GM18508 (cell line): ENCODE results near the gene AGFG2.

ENCODE experiments used
- ATAC-seq: cut with Tn5 transposase; IDR thresholded peaks from one replicate; pipeline ENCODE4 v1.9.1; 2021; ENCODE audit warnings: moderate number of reproducible peaks; ENCODE audit not compliant: insufficient read depth, unreplicated experiment

The AGFG2 gene

DNA sequence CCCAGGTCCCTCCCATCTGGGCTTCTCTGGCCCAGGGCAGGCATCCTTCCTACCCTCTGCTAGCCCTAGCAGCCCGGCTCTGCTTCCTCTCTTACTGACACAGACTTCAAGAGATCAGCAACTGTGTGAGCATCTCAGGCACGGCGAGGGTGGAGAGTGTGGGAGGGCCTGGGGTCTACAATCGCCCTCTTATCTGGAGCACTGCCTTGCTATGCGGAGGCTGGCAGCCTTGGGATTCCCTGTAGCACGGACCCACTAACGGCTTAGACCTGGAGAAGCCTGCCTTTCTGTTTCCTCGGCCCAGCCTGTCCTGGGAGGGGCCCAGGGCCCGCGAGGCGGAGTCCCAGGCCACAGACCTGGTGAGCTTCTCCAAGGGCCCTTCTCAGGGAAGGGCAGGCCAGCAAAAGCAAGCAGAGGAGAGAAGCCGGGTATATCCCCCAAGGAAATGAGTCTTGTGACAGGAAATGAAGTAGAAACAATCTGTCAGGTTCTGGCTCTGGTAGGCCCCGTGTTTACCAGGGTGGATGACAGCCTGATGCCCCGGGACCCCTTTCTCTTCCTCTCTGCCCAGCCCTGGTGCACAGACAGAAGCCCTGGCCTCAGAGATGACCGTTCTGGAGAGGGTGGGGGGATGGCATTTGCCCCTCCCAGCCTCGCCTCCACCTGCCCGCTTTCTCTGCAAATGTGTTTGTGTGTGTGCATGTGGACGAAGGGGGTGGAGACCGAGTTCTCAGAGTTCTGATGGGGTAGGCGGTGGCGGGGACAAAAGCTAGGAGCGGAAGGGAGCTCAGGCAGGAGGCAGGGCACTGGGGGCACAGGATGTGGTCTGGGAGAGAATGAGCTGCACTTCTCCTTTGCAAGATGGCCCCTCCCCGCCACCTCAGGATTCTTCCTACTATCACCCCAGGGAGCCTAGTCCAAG, 44.4 kb downstream of the AGFG2 start:
- ATAC-seq: no peak

DNA sequence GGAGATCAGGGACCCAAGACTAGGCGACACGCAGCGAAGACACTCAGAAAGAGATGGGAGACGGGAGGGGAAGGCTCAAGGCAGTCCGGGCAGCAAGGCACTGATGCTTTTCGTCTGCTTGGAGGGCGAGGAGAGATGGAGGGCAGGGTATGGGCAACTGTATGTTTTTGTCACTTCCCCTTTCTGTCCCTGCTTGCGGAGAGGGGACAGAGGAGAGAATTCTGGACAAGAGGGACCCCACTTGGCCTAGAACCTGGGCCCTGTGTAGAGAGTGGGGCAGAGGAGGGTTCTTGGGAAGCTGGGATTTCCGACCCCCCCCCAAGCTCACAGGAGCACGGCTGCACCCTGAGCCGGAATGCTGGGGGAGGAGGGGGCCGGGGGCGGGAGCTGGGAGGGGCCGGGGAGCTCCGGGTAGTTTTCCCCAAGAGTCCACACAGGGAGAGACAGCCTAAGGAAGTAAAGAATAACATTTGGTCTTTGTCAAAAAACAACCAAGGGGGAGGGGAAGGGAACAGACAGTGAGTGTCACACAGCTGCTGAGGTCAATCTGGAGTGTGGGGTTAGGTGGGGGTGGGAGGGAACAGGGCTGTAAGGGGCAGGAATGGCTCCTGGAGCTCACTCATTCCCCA, 45.2 kb downstream of the AGFG2 start:
- no peak for ATAC-seq

DNA sequence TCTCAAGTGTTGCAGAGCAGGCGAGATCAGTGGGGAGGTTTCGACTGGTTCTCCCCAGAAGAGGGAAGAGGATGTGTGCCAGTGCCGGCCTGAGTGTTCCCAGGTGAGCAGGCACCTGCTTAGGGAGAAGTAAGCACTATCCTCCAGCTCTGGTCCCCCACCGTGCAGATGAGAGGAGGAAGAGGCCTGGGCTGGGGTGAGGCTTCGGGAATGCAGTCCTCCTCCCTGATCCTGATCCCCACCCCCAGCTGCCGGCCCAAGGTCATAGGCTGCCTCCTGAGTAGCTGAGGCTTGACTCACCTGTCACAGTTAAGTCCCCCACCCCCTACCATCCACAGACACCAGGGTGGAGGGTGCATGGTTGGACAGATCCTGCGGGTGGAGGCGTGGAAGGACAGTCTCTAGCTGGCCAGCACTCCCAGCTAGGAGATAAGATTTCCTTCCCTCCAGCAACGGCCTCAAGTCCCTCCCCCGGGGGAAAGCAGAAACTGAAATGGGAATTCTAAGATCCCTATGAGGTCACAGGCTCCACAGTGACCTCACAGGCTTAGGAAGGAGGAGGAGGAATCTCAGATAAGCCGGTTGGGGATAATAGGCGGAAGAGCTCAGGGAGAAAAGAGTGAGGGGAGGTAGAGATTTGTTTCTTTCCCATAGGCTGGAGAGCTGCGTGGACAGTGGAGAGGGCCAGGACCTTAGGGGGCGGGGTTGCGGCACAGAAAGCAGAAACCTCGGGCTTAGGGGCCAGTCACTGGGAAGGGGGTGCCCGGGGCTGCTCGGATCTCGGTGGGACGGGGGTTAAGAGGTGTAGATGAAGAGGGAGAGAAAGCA, 45.9 kb downstream of the AGFG2 start:
- ATAC-seq: no peak

DNA sequence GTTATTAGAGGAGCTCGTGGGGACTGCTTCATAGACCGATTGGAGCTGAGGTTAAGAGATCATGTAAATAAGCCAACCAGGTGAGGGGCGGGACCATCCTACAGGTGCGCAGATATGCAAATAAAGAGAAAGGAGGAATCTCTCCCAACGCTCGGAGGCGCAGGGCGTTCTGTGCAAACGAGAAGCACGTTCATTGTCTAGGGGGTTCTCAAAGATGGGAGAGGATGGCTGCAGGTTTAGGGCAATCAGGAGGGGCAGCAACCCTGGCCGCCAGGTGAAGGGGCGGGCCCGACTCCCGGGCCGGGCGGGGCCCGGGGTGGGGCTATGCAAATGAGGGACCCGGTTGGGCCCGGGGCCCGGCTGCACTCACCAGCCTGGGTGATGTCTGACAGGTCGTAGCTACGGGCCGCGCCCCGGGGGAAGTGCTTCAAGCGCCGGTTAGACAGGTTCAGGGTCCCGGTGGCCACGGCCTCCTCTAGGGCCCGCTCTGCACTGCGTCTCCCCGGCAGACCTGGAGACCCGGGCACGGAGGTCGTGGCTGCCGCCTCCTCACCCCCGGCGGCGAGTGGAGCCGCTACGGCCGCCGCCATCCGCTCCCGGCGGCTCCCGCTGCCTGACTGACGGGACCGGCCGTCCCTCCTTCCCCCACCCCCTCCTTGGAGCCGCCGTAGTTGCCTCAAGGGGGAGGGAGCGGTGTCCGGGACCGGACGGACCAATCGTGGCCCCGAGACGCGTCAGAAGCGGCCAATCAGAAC, 46.7 kb downstream of the AGFG2 start, which contains the start of gene LRCH4:
Gene LRCH4 (minus strand): TSS at position 619 of the 755 bp plus-strand sequence. CDS start 29 bp downstream, at position 590.
- no peak for ATAC-seq

DNA sequence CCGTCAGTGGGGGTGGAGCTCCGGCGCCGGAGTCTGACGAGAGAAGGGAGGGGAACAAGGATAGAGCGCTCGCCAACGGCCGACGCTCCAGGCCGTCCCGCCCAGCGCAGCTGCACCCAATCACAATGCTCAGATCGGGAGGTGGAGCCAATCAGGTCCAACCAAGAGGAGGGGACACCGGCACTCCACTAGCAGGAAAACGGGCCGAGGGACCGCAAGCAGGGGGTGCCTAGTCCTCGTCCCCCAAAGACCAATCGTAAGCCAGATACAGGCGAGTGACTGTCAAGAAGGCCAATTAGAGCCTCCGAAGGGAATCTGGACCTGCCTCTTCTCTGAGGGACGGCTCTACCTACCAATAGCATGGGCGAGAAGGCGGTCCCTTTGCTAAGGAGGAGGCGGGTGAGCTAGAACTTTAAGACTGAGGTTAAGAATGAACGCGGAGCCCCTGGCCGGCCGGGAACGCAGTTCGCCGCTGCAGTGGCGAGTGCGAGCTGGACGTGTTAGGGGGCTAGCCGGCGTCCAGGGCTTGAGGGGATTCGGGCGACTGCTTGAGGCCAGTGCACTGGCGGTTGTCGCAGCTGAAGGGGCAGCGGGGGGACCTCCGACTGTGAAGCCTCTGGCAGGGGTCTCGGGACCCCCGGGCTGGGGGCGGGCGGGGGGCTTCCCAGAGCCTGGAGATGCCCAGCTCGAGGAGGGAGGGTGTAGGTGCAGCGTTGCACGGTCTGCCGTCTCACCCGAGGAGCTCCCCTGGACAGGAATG, 47.4 kb downstream of the AGFG2 start, which contains the start of gene FBXO24:
Gene FBXO24 (plus strand): TSS at position 63 of the 760 bp plus-strand sequence. CDS start 298 bp downstream, at position 361.
- ATAC-seq: peak; percentile 79

DNA sequence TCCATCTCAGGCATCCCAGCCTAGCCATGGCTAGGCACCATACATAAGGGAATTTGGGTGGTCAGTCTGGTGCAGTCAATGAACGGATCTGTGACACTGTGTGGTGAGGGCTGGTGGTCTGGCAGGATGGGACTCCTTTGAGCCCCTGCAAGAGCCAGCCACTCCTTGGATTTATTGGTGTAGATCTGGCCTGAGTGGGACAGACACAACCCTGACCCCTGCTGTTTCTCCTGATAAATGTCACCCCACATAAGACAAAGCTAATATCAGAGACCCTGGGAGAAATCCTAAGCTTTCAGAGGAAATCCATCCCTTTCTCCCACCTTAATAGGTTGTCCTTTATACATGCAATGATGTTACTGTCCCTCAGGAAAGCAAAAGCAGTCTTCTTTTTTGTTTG, 49.4 kb downstream of the AGFG2 start:
- ATAC-seq: no peak

DNA sequence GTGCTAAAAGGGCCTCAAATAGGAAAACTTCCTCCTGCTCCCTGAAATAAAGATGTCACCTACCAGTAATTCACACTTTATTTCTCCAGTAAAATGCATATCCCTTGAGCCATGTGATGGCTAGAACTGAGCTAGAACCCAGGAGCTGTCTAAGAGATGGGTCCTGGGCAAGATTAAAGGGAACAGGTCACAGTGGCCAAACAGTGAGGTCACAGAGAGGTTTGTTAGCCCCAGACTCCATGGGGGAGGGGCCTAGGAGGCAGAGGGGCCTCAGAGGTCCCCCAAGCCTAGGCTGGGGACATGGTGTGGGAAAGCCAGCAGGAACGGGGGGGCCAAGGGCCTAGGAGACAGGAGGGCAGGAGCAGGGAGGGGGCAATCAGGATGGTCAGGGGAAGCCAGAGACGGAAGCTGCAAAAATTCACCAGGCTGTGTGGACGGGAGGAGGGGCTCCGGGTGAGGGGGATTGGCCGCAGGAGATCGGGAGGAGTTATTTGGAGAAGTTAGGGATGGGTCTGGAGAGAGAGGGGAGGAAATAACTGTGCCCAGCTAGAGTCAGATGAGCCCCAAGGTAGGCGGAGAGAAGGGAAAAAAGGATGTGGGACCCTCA, 50.4 kb downstream of the AGFG2 start:
- ATAC-seq: no peak

DNA sequence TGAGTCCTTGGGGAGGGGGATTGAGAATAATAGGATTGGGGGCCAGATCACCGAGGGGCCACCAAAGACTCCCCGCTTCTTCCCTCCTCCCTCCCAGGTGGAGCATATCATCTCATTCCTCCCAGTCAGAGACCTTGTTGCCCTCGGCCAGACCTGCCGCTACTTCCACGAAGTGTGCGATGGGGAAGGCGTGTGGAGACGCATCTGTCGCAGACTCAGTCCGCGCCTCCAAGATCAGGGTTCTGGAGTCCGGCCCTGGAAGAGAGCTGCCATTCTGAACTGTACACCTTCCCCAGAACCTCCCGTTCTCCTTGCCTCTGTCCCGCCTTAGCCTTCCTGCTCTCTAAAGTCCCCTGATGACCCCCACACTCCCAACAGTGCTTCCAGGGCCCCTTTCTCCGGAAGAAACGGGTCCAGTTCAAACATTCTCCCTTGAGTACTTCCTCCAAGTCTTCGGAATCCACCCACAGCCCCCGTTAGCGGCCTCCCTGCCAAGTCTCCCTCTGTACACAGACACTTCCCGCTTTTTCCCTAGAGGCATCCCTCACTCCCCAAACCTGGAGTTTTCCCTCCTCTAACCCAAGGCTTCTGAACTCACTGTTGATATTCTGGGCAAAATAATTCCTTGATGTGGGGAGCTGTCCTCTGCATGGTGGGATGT, 51.2 kb downstream of the AGFG2 start:
- ATAC-seq: no peak

DNA sequence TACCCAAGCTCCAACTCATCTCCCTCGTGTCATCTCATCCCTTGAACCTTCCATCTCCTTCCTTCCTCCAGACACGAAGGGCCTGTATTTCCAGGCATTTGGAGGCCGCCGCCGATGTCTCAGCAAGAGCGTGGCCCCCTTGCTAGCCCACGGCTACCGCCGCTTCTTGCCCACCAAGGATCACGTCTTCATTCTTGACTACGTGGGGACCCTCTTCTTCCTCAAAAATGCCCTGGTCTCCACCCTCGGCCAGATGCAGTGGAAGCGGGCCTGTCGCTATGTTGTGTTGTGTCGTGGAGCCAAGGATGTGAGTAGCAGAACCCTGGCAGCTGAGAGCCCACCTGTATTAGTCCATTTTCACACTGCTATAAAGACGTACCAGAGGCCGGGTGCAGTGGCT, 52.6 kb downstream of the AGFG2 start:
- no peak for ATAC-seq

DNA sequence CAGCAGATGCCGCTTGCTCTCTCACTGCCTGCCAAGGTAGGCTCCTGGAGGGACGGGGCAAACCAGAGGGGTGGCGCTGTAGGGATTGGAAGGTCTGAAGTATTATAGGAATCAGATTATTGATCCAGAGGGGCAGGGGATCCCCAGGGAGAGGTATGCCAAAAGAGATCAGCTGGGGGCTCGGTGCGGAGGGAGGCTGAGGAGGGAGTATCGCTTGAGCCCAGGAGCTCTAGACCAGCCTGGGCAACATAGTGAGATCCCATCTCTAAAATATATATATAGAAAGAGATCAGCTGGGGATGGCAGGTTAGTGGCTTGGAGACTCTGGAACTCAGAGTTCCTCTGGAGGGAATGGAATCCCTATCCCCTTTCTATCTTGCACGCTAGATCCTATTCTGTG, 56.2 kb downstream of the AGFG2 start:
- ATAC-seq: no peak

DNA sequence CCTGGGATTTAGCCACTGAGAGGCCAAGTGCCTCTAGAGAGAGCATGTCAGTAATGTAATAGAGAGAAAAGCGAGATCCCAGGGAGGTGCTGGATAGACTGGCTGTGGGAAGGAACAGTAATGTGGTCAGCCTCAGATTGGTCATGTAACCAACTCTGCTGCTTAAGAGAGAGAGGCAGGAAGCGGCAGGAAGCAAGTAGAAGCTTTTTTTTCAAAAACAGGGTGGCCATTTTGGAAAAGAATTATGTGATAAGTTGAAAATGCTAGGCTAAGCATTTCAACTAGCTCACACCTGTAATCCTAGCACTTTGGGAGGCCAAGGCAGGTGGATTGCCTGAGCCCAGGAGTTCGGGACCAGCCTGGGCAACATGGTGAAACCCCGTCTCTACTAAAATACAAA, 59.4 kb downstream of the AGFG2 start:
- ATAC-seq: no peak

DNA sequence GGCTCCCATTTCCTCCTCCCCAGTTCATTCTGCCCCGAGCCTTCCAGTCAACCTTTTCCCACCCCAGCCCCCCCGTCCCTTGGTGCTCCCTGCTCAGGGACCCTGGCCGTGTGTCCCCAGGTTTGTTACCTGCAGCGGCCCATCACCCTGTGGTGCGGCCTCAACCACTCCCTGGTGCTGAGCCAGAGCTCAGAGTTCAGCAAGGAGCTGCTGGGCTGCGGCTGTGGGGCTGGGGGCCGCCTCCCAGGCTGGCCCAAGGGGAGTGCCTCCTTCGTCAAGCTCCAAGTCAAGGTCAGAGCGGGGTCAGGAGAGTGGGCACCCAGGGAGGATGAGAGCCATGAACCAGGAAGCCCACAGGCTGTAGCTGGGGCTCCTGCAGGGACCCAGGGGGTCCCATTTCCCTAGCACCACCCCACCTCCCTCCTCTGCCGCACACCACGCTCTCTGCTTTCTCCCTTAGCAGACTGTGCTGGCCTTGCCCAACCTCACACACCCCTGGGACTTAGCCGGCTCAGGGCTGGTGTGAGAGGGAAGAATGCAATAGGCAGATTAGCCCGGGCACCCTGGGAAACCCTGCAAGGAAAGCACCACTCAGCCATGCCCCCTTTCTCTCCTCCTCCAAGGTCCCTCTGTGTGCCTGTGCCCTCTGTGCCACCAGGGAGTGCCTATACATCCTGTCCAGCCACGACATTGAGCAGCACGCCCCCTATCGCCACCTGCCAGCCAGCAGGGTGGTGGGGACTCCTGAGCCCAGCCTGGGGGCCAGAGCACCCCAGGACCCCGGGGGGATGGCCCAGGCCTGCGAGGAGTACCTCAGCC, 61.1 kb downstream of the AGFG2 start:
- no peak for ATAC-seq

DNA sequence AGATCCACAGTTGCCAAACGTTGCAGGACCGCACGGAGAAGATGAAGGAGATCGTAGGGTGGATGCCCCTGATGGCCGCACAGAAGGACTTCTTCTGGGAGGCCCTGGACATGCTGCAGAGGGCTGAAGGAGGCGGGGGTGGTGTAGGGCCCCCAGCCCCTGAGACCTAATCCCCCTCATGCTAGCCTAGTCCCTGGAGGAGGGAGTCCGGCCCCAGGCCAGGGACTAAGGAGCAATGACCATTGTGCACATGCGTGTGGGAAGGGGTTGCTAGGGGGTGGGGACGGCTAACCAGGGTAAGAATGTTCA, 61.7 kb downstream of the AGFG2 start:
- ATAC-seq: no peak

DNA sequence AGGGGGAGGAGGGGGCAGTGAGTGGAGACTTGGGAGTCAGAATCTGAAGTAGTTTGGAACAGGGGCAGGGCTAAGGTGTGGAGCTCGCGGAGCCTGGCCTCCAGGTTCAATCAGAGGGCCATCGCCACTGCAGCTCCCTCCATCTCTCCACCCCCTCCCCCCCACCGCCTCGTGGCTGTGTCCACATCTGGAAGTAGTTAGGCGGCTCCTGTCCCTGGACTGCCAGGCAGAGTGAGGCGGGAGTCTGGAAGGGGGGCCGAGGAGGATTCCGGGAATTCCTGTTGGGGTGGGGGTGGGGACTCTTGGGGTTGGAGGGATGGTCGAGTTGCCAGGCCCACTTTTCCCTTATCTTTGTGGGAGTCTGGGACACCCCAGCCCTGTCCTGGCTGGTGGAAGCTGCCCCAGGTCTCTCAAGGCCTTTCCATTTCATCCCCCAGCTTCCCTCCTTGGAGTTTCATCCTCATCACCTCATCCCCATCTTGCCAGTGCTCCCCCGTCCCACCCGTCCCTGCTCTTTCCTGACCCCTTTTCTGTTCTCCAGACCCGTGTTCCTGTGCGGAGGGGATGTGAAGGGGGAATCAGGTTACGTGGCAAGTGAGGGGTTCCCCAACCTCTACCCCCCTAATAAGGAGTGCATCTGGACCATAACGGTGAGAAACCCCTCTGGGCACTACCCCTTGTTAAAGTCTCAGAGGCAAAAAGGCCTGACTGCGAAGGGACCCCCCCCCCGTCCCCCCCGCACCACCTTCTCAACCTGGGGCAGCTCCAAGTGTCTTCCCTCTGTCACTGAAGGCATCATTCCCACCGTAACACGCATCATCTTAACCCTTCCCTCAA, 64.1 kb downstream of the AGFG2 start:
- no peak for ATAC-seq

DNA sequence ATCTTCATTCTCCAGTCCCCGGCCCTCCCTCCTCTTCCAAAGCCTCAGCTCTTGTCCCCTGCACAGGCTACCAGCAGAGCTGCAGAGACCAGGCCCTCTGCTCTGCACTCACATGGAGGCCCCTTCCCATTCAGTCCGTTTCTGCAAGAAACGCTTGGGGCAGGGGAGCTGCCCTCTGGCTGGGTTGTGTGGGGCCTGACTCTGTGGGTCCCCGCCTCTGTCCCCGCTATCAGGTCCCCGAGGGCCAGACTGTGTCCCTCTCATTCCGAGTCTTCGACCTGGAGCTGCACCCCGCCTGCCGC, 64.7 kb downstream of the AGFG2 start:
- ATAC-seq: no peak

DNA sequence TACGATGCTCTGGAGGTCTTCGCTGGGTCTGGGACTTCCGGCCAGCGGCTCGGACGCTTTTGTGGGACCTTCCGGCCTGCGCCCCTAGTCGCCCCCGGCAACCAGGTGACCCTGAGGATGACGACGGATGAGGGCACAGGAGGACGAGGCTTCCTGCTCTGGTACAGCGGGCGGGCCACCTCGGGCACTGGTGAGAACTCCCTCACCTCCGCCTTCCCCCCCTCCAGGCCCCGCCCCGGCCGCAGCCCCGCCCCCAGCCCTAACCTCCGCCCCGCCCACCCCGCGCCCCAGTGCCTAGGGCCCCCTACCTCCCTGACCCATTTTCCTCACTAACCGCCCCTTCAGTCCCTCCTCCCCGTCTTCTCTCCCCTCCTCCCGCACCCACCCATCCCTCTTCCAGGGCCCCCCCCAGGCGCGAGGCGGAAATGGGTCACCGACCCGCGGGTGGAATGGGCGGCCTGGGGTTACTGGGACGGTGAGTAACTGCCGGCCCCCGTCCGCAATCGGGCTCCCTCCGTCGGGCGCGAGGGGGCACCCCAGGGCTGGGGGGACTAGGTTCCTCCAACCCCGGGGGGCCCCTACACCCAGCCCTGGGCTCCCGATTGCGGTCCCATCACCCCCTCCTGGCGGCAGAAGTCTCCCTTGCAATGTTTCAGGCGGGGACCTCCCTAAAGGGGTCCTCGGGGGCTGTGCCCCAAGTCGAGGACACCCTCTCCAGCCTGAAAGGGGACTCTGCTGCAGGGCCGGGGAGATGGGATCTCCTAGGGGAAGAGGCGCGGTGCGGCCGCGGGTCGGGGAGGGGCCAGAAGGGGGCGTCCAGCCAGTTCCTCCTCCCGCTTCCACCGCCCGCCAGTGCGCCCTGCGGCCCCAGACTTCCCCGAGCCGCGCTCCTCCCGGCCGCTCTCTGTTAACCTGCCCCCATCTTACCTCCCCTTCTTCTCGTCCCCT, 65.3 kb downstream of the AGFG2 start:
- ATAC-seq: no peak
